ENCODE measurements around the gene DTNB.
"Not testable (repeated sequence)": the region's sequence is repeated elsewhere in the genome, so short reads cannot be mapped to it uniquely, and the experiment has no call there.

DTNB gene

GRCh38 chr2:25649786-25650185 is 23.6 kb downstream of the DTNB start:
- Histone ChIP-seq H3K4me1 (ENCODE audit: control insufficient read depth, insufficient read depth, low read length) (no peaks in the 10 kb centered on the region), H3K27me3 (ENCODE audit: control insufficient read depth, insufficient read depth, low read length) (no peaks in the 10 kb centered on the region), H3K27ac (ENCODE audit: low read depth, low read length) (no peak overlapping the region), H3K4me3 (ENCODE audit: low read length) (no peak overlapping the region), H3K36me3 (ENCODE audit: control insufficient read depth, insufficient read depth, low read length) (no peaks in the 10 kb centered on the region), H3K9ac (ENCODE audit: low read length) (no peak overlapping the region)

GRCh38 chr2:25642298-25642697 is 31.1 kb downstream of the DTNB start:
- H3K4me1 ChIP-seq (ENCODE audit: control insufficient read depth, insufficient read depth, low read length): no peaks in the 10 kb centered on the region
- no peak overlapping the region for H3K9ac ChIP-seq (ENCODE audit: low read length)
- H3K27ac ChIP-seq (ENCODE audit: low read depth, low read length): no peak overlapping the region
- H3K27me3 ChIP-seq (ENCODE audit: control insufficient read depth, insufficient read depth, low read length): no peaks in the 10 kb centered on the region
- no peaks in the 10 kb centered on the region for H3K36me3 ChIP-seq (ENCODE audit: control insufficient read depth, insufficient read depth, low read length)
- no peak overlapping the region for H3K4me3 ChIP-seq (ENCODE audit: low read length)

- Histone ChIP-seq H3K9ac (ENCODE audit: low read length) (no peak overlapping the region), H3K4me3 (ENCODE audit: low read length) (no peak overlapping the region), H3K27ac (ENCODE audit: low read depth, low read length) (no peak overlapping the region), H3K27me3 (ENCODE audit: control insufficient read depth, insufficient read depth, low read length) (no peaks in the 10 kb centered on the region), H3K36me3 (ENCODE audit: control insufficient read depth, insufficient read depth, low read length) (no peaks in the 10 kb centered on the region), H3K4me1 (ENCODE audit: control insufficient read depth, insufficient read depth, low read length) (no peaks in the 10 kb centered on the region)
These were observed 33.7 kb downstream of the DTNB start for GRCh38 chr2:25639696-25640095.

- no peaks in the 10 kb centered on the region for H3K36me3 ChIP-seq (ENCODE audit: control insufficient read depth, insufficient read depth, low read length)
- no peak overlapping the region for H3K4me3 ChIP-seq (ENCODE audit: low read length)
- H3K27me3 ChIP-seq (ENCODE audit: control insufficient read depth, insufficient read depth, low read length): no peaks in the 10 kb centered on the region
- no peak overlapping the region for H3K27ac ChIP-seq (ENCODE audit: low read depth, low read length)
- no peaks in the 10 kb centered on the region for H3K4me1 ChIP-seq (ENCODE audit: control insufficient read depth, insufficient read depth, low read length)
- H3K9ac ChIP-seq (ENCODE audit: low read length): no peak overlapping the region
These were observed 34.2 kb downstream of the DTNB start for GRCh38 chr2:25639131-25639530.

GRCh38 chr2:25635797-25636196 is 37.6 kb downstream of the DTNB start:
- Histone ChIP-seq H3K27ac (ENCODE audit: low read depth, low read length) (no peak overlapping the region), H3K4me1 (ENCODE audit: control insufficient read depth, insufficient read depth, low read length) (no peaks in the 10 kb centered on the region), H3K4me3 (ENCODE audit: low read length) (no peak overlapping the region)

GRCh38 chr2:25633801-25634200 is 39.6 kb downstream of the DTNB start:
- H3K4me1 ChIP-seq (ENCODE audit: control insufficient read depth, insufficient read depth, low read length); H3K27me3 ChIP-seq (ENCODE audit: control insufficient read depth, insufficient read depth, low read length); H3K9ac ChIP-seq (ENCODE audit: low read length); H3K27ac ChIP-seq (ENCODE audit: low read depth, low read length); H3K4me3 ChIP-seq (ENCODE audit: low read length); H3K36me3 ChIP-seq (ENCODE audit: control insufficient read depth, insufficient read depth, low read length): not testable (repeated sequence)

More at GRCh38 chr2:25635797-25636196, 37.6 kb downstream of the DTNB start:
- Histone ChIP-seq H3K9ac (ENCODE audit: low read length) (no peak overlapping the region), H3K36me3 (ENCODE audit: control insufficient read depth, insufficient read depth, low read length) (no peaks in the 10 kb centered on the region), H3K27me3 (ENCODE audit: control insufficient read depth, insufficient read depth, low read length) (no peaks in the 10 kb centered on the region)

- H3K9ac ChIP-seq (ENCODE audit: low read length): no peak overlapping the region
These were observed 41.0 kb downstream of the DTNB start for GRCh38 chr2:25632396-25632795.

GRCh38 chr2:25624635-25625034 is 48.7 kb downstream of the DTNB start:
- Histone ChIP-seq H3K4me1 (ENCODE audit: control insufficient read depth, insufficient read depth, low read length) (no peaks in the 10 kb centered on the region), H3K27me3 (ENCODE audit: control insufficient read depth, insufficient read depth, low read length) (no peaks in the 10 kb centered on the region), H3K36me3 (ENCODE audit: control insufficient read depth, insufficient read depth, low read length) (no peaks in the 10 kb centered on the region), H3K27ac (ENCODE audit: low read depth, low read length) (no peak overlapping the region), H3K9ac (ENCODE audit: low read length) (no peak overlapping the region), H3K4me3 (ENCODE audit: low read length) (no peak overlapping the region)

More at GRCh38 chr2:25632396-25632795, 41.0 kb downstream of the DTNB start:
- no peaks in the 10 kb centered on the region for H3K27me3 ChIP-seq (ENCODE audit: control insufficient read depth, insufficient read depth, low read length)
- H3K27ac ChIP-seq (ENCODE audit: low read depth, low read length): no peak overlapping the region
- H3K4me1 ChIP-seq (ENCODE audit: control insufficient read depth, insufficient read depth, low read length): no peaks in the 10 kb centered on the region
- no peaks in the 10 kb centered on the region for H3K36me3 ChIP-seq (ENCODE audit: control insufficient read depth, insufficient read depth, low read length)
- no peak overlapping the region for H3K4me3 ChIP-seq (ENCODE audit: low read length)

- no peaks in the 10 kb centered on the region for H3K36me3 ChIP-seq (ENCODE audit: control insufficient read depth, insufficient read depth, low read length)
- no peaks in the 10 kb centered on the region for H3K4me1 ChIP-seq (ENCODE audit: control insufficient read depth, insufficient read depth, low read length)
- H3K4me3 ChIP-seq (ENCODE audit: low read length): no peak overlapping the region
- no peaks in the 10 kb centered on the region for H3K27me3 ChIP-seq (ENCODE audit: control insufficient read depth, insufficient read depth, low read length)
- H3K27ac ChIP-seq (ENCODE audit: low read depth, low read length): no peak overlapping the region
- H3K9ac ChIP-seq (ENCODE audit: low read length): no peak overlapping the region
These were observed 50.0 kb downstream of the DTNB start for GRCh38 chr2:25623361-25623760.

- H3K9ac ChIP-seq (ENCODE audit: low read length): no peak overlapping the region
- H3K4me1 ChIP-seq (ENCODE audit: control insufficient read depth, insufficient read depth, low read length): no peaks in the 10 kb centered on the region
- no peaks in the 10 kb centered on the region for H3K36me3 ChIP-seq (ENCODE audit: control insufficient read depth, insufficient read depth, low read length)
- H3K4me3 ChIP-seq (ENCODE audit: low read length): no peak overlapping the region
- H3K27ac ChIP-seq (ENCODE audit: low read depth, low read length): no peak overlapping the region
- H3K27me3 ChIP-seq (ENCODE audit: control insufficient read depth, insufficient read depth, low read length): no peaks in the 10 kb centered on the region
These were observed 52.7 kb downstream of the DTNB start for GRCh38 chr2:25620711-25621110.

- no peak overlapping the region for H3K27ac ChIP-seq (ENCODE audit: low read depth, low read length)
- no peaks in the 10 kb centered on the region for H3K4me1 ChIP-seq (ENCODE audit: control insufficient read depth, insufficient read depth, low read length)
- H3K36me3 ChIP-seq (ENCODE audit: control insufficient read depth, insufficient read depth, low read length): no peaks in the 10 kb centered on the region
- H3K4me3 ChIP-seq (ENCODE audit: low read length): no peak overlapping the region
- no peaks in the 10 kb centered on the region for H3K27me3 ChIP-seq (ENCODE audit: control insufficient read depth, insufficient read depth, low read length)
- H3K9ac ChIP-seq (ENCODE audit: low read length): no peak overlapping the region
These were observed 53.3 kb downstream of the DTNB start for GRCh38 chr2:25620077-25620476.

- no peaks in the 10 kb centered on the region for H3K4me1 ChIP-seq (ENCODE audit: control insufficient read depth, insufficient read depth, low read length)
- H3K36me3 ChIP-seq (ENCODE audit: control insufficient read depth, insufficient read depth, low read length): no peaks in the 10 kb centered on the region
- no peak overlapping the region for H3K9ac ChIP-seq (ENCODE audit: low read length)
- no peak overlapping the region for H3K4me3 ChIP-seq (ENCODE audit: low read length)
- H3K27ac ChIP-seq (ENCODE audit: low read depth, low read length): no peak overlapping the region
- H3K27me3 ChIP-seq (ENCODE audit: control insufficient read depth, insufficient read depth, low read length): no peaks in the 10 kb centered on the region
These were observed 54.2 kb downstream of the DTNB start for GRCh38 chr2:25619185-25619584.

- Histone ChIP-seq H3K27me3 (ENCODE audit: control insufficient read depth, insufficient read depth, low read length) (no peaks in the 10 kb centered on the region), H3K9ac (ENCODE audit: low read length) (no peak overlapping the region), H3K27ac (ENCODE audit: low read depth, low read length) (no peak overlapping the region)
These were observed 54.7 kb downstream of the DTNB start for GRCh38 chr2:25618676-25619075.

More at GRCh38 chr2:25618676-25619075, 54.7 kb downstream of the DTNB start:
- Histone ChIP-seq H3K4me1 (ENCODE audit: control insufficient read depth, insufficient read depth, low read length) (no peaks in the 10 kb centered on the region), H3K4me3 (ENCODE audit: low read length) (no peak overlapping the region), H3K36me3 (ENCODE audit: control insufficient read depth, insufficient read depth, low read length) (no peaks in the 10 kb centered on the region)

All from rectal smooth muscle tissue (tissue), 1 donor.